Measurements from ENCODE around the gene CAMK4.

Gene CAMK4

GRCh38 chr5:111223787-111224560 lies at the start of gene CAMK4:
TSS of gene CAMK4 (plus strand) at chr5:111224384. CDS start at chr5:111224484, 100 bp downstream.
- DNase-seq = peak; percentile 69

GRCh38 chr5:111183064-111183463 lies 41.1 kb upstream of the CAMK4 start:
- DNase-seq = no peak

- DNase-seq = no peak
These were observed 37.1 kb upstream of the CAMK4 start for GRCh38 chr5:111187079-111187478.

GRCh38 chr5:111194053-111194452 lies 30.1 kb upstream of the CAMK4 start:
- DNase-seq = no peak

- DNase-seq = no peak
These were observed 29.3 kb upstream of the CAMK4 start for GRCh38 chr5:111194925-111195324.

- DNase-seq = no peak
These were observed 26.7 kb upstream of the CAMK4 start for GRCh38 chr5:111197523-111197922.

GRCh38 chr5:111198281-111198966 lies 25.8 kb upstream of the CAMK4 start:
- no peak for DNase-seq

GRCh38 chr5:111200828-111201227 lies 23.4 kb upstream of the CAMK4 start:
- DNase-seq = no peak

- no peak for DNase-seq
These were observed 22.5 kb upstream of the CAMK4 start for GRCh38 chr5:111201705-111202104.

GRCh38 chr5:111211341-111211740 lies 12.8 kb upstream of the CAMK4 start:
- DNase-seq = no peak

GRCh38 chr5:111214052-111214742 lies 10.0 kb upstream of the CAMK4 start:
- no peak for DNase-seq

GRCh38 chr5:111215971-111216370 lies 8.2 kb upstream of the CAMK4 start:
- DNase-seq = no peak

GRCh38 chr5:111221139-111221538 lies 3.0 kb upstream of the CAMK4 start:
- no peak for DNase-seq

- no peak for DNase-seq
These were observed 940 bp upstream of the CAMK4 start for GRCh38 chr5:111223101-111223786.

GRCh38 chr5:111224561-111225345 lies 569 bp downstream of the CAMK4 start:
- DNase-seq = peak; percentile 26

GRCh38 chr5:111225926-111226325 lies 1.7 kb downstream of the CAMK4 start:
- DNase-seq = no peak

GRCh38 chr5:111226556-111226955 lies 2.4 kb downstream of the CAMK4 start:
- DNase-seq = no peak

- DNase-seq = no peak
These were observed 3.1 kb downstream of the CAMK4 start for GRCh38 chr5:111227226-111227782.

- no peak for DNase-seq
These were observed 3.6 kb downstream of the CAMK4 start for GRCh38 chr5:111227801-111228200.

- DNase-seq = no peak
These were observed 4.5 kb downstream of the CAMK4 start for GRCh38 chr5:111228520-111229220.

- DNase-seq = no peak
These were observed 5.1 kb downstream of the CAMK4 start for GRCh38 chr5:111229221-111229835.
